GM21717 (cell line): ENCODE results near the gene MATN1.
"Not testable (repeated sequence)": the region's sequence is repeated elsewhere in the genome, so short reads cannot be mapped to it uniquely, and the experiment has no call there.

ENCODE experiments used
- ATAC-seq: cut with Tn5 transposase; IDR thresholded peaks from one replicate; pipeline ENCODE4 v1.9.1; 2021; ENCODE audit warnings: mild to moderate bottlenecking, moderate library complexity; ENCODE audit not compliant: unreplicated experiment

The MATN1 gene, protein sequence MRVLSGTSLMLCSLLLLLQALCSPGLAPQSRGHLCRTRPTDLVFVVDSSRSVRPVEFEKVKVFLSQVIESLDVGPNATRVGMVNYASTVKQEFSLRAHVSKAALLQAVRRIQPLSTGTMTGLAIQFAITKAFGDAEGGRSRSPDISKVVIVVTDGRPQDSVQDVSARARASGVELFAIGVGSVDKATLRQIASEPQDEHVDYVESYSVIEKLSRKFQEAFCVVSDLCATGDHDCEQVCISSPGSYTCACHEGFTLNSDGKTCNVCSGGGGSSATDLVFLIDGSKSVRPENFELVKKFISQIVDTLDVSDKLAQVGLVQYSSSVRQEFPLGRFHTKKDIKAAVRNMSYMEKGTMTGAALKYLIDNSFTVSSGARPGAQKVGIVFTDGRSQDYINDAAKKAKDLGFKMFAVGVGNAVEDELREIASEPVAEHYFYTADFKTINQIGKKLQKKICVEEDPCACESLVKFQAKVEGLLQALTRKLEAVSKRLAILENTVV

DNA sequence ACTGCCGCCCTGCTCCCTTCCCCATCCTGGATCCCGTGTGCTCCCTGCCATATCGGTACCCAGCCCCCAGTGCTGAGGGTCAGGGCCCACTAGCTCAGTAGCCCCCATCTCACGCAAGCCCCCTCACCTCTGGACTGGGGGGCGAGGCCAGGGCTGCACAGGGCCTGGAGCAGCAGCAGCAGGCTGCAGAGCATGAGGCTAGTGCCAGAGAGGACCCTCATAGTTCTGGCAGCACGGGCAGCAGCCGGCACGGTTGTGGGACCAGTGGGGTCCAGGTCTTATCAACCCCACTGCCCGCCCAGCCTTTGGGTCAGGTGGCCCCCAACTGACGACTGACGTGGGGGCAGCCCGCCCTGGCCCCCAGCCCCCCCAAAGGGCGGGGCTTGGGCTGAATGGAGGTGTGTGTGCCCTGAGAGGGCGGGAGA is at the start of gene MATN1:
TSS of gene MATN1 (minus strand) at position 255 of the 425 bp plus-strand sequence. CDS start at position 221, 34 bp downstream.
- ATAC-seq: no peak

DNA sequence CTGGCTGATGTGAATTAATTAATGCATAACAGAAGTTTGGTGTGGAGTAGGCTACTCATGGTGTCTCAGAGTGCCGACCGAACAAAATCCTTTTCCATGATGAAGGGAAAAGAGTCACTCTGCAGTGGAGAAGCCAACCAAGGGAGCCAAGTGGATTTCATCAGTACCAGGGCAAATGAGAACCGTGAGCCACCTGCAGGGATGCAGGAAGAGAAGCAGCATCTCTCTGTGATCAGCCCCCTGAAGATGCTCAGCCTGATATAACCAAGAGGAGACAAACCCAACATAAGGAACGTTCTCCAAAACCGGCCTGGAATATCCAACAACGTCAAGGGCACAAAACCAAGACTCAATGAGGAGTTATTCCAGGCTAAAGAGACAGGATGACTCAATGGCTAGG is 47.6 kb upstream of the MATN1 start:
- no peak for ATAC-seq

DNA sequence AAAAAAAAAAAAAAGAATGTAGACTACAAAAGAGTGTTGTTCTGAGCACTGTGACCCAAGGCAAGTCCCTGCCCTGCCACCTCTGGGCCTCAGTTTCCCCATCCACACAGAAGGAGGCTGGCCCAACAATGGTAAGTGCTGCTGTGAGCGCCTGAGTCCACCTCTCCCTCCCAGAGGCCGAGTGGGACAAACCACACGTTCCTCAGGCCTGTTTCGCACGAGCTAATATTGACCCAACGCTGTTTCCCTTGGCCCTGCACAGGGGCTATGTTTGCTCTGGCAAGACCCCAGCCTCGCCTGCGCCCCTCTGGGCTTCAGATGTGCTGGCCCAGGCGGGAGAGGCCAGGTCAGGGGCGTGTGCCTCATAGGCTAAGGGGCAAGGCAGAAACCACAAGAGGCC is 46.8 kb upstream of the MATN1 start:
- no peak for ATAC-seq

DNA sequence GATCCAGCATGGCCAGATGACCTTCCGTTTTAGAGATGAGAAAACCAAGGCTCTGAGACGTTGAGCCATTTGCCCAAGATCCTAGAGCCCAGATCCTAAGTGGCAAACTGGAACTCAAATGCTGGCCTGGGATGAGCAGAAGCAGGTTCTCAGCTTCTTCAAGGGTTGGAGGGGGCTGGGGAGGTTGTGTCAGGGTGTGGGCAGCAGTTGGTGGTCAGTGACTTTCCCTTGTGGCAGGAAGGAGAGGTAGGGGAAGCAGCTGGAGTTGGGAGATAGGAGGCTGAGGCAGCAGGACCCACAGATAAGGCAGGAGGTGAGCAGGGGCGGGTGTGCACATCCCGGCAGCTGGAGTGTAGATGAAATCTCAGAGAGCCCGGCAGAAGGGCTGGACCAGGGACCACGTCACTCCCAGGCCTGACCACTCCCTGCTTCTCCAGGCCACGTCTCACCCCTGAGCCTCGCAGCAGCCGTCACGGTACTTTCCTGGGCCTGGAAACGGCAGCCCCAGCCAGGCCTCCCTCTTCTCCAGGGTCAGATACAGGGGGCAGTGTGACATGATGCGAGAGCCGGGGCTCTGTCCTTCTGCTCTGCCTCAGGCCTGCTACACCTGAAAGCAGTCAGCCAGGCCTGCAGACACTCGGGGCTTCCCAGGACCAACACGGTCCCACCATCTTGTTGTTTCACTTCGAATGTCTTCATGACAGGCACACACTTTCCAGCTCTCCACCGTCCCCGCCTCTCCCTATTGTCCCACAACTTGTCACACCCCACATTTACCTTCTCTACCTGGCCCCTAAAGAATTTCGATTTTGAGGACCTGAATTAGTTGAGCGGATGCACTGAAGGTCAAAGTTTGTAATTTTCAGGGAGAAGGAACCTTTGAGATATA is 45.7 kb upstream of the MATN1 start:
- ATAC-seq: no peak

DNA sequence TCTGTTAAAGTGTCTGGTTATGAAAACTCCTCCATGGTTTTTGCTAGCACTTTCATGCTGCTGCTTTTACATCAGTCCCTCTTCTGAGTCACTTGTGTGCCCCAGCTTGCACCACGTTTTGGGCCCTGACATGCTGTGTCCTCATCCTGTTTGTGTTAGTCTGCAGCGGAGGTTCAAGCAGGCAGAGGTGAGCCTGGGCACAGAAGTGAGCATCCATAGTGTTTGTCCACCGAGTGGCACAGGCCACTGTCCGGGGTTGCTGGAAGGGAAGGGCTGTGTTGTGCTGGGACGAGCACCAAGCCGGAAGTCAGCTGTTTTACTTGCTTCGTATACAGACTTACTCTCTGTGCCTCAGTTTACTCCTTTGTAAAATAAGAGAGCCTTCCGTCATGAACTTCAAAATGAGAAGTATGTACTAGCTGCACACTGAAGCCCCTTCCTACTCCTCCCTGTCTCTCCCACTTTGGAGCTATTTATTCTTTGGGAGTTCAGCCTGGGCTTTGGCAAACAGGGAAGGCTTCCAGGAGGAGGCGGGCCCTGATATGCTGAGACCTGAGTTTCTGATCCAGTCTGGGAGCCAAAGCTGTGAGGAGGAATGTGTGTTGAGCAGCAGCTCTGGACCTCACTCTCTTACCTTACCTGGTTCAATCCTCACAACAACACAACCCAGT is 44.9 kb upstream of the MATN1 start:
- ATAC-seq: no peak

DNA sequence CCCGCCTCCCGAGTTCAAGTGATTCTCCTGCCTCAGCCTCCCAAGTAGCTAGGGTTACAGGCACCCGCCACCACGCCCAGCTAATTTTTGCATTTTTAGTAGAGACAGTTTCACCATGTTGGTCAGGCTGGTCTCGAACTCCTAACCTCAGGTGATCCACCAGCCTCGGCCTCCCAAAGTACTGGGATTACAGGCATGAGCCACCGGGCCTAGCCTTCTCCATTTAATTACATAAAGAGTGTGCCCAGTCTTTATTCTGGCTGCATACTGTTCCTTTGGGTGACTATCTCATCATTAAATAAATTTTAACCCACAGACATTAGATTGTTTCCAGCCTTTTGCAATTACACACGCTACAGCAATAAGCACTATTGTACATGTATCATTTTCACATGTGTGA is 43.6 kb upstream of the MATN1 start:
- ATAC-seq: not testable (repeated sequence)

DNA sequence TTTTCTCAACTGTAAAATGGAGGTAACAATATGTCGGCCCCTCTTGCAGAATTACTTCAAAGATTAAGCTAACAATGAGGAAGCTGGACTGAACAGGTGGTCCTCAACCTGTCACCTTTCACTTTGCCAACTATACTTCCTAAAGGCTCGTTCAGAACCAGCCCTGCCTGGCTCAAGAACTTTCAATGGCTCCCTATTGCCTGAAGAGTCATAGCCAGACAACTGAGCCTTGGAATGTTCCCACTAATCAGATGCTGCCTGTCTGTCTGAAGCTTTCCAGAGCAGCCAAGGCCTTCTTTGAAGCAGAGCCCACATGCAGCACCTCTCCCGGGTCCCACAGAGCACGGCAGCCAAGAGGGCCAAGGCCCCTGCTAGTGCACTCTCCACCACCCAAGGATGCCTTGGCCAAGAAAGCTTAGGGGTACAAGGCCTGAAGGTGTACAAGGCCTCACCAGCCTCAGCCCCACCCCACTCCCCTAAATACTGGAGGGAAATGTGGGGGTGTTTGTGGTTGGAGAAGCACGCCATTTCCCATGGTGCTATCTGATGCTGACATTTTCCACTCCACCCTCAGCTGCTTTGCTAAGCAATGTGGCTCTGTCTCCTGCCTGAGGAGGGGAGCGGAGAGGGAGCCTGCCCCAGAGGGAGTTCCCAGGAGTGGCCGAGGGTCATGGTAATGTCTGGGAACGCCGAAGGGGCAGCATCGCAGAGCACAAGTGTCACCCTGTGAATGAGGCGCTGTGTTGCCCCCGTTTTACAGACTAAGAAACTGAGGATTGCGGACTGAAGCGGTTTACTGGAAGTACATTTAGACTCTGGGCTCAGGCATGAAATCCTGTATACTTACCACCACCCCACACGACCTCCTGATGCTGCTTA is 42.4 kb upstream of the MATN1 start:
- ATAC-seq: no peak

DNA sequence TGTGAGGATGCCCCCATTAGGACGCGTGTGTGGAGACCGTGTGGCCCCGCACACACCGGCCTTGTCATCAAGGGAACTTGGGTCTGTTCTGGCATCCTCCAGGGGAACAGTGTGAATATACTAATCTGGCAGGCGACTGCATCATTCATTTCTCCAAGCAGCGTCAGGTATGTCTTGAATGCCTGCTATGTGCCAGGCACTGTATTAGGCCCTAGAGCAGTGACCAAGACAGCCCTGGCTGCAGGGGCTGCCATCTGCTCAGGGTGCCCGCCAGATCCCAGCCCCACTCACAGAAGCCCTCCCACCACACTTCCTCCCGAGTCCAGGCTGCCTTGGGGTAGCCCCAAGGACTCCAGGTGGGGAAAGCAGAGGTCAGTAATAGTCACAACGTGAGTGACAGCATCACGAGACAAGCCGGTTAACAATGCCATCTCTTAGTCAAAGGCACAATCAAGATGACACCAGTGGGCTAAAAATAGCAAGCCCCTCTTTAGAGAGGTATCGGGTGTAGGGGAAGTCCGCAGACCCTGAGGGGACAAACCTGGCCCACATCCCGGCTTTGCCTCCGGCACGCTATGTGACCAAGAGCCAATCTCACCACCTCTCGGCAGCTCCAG is 41.7 kb upstream of the MATN1 start:
- ATAC-seq: peak; percentile 43

DNA sequence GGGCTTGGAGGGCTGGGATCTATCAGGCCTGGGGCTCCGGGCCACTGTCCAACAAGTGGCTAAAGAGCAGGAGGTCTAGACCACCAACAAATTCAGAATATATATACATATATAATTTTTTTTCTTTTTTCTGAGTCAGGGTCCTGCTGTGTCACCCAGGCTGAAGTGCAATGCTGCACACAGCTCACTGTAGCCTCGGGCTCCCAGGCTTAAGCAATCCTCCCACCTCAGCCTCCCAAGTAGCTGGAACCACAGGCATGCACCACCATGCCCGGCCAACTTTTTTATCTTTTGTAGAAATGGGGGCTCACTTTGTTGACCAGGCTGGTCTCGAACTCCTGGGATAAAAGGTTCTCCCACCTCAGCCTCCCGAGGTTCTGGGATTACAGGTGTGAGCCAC is 41.0 kb upstream of the MATN1 start:
- no peak for ATAC-seq

DNA sequence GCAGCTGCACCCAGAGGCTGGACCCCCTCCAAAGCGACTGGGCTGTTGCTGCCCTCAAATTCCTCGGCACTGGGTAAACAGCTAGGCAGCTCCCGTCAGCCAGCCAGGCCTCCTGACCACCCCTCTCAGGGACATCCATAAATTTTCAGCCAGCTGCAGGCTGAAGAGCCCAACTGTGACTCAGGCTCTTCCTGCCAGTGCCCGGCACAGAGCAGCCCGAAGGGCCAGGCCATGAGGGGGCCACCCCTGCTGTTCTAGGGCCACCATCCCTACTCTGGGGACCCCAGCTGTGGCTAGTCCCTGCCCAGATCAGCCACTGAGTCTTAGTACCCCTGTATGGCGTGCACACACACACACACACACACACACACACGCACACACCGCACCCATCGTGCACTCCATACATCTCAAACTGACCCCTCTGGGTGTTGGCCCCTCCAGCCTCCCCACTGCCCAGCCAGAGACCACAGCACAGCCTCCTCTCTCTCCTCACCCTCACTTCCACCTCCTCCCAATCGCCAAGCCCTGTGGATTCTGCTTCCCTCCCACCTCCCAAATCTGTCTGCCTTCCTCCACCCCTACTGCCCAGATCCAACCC is 40.4 kb upstream of the MATN1 start:
- no peak for ATAC-seq

DNA sequence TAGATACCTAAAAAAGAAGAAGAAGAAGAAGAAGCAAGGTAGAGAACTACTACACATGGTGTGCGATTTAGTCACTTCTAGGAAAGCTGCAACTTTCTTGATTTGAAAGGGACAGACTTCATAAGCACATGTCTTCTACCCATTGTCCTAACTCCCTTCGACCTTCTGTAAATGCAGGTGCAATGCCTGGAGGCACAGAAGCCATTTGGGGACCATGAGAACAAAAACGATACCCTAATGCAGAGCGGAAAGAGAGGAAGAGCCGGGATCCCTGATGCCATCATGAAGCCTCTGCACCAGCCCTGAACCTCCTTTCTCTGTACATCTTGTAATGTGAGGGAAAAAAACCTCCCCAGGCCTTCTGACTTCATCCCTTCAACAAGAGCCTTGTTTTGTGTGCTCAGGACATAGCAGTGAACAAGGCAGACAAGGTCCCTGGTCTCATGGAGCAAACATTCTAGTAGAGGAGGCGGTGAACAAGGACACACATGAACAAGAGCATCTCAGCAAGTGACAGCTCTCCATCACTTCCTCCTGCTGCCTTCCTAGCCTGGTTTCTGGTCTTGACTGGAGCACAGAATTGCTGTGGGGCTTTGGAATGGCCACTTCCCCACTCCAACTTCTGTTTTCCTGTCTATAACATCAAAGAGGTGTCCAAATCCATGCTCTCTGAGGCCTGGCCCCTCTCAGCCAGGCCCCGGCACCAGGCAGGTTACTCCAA is 39.7 kb upstream of the MATN1 start:
- no peak for ATAC-seq

DNA sequence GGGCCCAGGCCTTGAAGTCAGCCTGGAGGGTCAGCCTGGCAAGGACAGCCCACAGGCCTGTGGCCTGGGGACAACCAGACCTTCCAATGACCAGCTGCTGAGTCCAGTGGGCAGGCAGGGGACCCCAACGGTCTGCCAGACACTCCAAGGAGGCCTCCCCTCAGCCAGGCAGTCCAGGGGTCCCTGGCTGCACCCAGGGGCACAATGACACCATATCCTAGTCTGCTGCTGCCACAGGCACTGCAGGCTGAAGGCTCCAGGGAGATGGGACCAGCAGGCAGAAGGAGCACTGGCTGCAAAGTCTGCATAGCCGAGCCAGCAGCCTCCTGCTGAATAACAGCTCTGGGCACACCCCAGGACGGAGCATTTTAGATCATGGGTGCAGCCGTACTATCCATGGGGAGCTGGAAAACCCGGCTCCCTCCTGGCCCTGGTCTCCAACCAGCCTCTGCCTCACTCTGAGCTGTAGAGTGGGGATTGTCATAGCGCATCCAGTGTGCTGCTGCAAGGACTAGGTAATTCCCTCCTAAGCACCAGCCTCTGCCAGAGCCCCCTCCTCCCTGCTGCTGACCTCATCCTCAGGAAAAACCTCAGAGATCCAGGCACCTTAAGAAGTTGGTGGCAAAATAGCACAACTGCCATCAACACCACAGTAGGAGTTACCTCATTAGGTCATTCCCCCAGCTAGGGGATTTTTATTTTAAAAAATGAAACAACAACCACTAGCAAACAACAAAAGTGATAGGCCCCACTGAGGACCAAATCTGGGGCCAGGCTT is 39.0 kb upstream of the MATN1 start:
- no peak for ATAC-seq

DNA sequence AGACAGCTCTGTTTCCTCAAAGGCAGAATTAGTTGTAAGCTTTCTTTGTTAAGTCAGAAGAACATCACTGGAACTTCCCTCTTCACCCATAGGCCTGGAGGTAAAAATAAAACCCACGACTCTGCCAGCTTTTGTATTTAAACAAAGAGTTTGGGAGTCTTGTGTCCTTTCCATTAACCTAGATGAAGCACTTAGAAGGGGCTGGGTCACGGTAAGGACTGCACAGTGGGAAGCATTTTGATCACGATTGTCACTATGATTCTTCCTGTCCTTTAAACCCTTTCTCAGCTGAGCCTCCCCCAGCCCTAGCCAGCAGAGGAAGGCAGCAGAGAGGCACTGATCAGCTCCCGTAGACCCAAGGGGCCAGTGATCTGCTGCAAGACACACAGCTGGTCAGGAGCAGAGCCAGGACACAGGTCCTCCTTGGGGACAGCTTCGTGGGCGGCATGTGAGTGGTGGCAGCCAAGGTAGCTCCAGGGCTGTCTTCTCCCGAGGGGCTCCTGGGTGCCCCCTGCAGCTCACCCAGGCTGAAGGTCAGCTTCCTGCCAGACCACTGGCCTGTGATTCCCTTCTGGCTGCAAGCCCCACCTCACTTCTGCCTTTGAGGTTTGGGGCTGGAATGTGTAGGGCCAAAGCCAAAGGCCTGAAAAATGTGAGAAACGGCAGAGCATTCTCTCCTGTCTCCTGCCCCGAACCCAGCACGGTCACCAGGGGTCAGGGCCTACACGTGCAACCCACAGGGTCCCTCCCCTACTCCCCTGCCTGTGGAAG is 38.2 kb upstream of the MATN1 start:
- ATAC-seq: no peak

DNA sequence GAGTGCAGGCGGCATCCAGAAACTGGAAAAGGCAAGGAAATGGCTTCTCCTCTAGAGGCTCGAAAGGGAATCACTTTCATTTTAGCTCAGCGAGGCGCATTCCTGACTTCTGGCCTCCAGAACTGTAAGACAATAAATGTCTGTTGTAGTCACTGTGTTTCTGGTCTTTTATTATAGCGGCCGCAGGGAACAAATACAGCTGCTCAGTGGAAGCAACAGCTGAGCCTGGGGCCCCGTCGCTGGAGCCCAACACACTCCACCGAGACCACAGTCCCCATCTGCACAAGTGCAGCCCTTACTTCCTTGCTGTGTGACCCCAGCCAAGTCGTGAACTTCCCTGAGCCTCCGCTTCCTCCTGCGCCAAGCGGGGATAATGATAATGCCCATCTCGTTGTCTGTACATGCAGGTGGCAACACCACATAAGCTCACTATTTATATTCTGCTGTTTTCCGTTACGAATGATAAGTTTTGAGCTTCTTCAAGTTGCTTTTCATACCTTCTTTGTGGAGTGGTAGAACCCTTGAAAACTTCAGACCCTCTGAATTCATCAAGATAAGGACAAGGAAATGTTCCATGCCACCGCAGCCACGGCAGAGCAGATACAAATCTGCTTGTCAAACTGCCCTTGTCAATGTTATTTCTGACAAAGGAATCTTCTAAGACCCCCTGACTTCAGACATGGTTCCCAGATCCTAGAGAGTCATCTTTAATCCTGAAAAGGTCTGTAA is 37.4 kb upstream of the MATN1 start:
- ATAC-seq: no peak

DNA sequence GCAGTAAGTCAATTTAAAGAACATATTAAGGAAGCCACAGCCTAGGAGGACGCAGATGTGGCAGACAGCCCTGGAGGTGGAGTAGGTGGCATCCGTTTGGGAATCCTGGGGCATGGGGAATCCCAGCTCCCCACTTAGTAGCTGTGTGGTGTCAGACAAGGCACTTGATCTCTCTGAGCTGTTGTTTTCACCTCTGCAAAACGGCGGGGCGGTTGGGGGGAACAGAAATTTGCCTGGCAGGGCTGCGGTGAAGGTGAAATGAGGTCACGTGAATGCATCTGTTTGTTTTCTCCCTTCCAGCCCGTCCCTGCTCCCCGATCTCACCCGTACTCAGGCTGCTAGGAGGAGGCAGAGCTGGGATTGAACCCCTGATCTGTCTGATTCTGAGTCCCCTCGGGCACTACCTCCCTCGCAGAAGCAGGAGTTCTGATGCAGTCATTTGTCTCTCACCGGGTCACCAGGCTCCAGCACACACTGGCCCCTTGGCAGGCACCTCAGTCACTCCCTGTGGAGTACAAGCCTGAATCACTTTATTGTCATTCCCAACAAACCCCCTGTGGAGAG is 36.4 kb upstream of the MATN1 start:
- ATAC-seq: no peak

DNA sequence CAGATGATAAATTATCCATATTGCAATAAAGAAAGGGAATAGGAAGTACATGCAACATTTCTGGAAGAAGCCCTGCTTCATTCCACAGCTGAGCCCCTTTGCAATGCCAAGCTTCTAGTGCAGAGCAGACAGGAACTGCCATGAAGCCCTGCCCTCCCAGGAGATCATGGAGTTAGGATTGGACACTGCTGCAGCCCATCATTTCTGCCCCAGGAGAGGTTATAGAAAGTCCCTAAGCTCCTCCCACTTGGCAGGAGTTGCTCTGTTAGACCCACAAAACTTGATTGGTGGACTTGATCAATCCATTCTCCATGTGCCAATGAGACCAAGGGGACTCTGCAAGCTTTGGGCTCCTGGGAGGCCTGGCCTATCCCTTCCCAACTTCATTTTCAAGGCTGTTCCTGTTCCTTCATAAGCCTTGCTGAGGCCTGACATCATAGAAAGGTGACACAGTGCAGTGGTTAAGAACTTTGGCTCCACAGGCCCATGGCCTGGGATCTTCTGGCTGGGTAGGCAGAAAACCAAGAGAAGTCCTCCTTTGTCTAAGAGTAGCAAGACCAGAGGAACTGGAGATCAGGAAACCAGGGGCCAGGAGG is 35.5 kb upstream of the MATN1 start:
- ATAC-seq: no peak
